ENCODE data around the gene STARD5. TPM values are rescaled to one million over a fixed set of nuclear protein-coding genes. Genes with fewer than 3 reads are reported as not detected.

STARD5 gene
- total and polyA plus RNA-seq, 10 donors, result 6.4 to 18.9 (median 10.9) TPM

DNA sequence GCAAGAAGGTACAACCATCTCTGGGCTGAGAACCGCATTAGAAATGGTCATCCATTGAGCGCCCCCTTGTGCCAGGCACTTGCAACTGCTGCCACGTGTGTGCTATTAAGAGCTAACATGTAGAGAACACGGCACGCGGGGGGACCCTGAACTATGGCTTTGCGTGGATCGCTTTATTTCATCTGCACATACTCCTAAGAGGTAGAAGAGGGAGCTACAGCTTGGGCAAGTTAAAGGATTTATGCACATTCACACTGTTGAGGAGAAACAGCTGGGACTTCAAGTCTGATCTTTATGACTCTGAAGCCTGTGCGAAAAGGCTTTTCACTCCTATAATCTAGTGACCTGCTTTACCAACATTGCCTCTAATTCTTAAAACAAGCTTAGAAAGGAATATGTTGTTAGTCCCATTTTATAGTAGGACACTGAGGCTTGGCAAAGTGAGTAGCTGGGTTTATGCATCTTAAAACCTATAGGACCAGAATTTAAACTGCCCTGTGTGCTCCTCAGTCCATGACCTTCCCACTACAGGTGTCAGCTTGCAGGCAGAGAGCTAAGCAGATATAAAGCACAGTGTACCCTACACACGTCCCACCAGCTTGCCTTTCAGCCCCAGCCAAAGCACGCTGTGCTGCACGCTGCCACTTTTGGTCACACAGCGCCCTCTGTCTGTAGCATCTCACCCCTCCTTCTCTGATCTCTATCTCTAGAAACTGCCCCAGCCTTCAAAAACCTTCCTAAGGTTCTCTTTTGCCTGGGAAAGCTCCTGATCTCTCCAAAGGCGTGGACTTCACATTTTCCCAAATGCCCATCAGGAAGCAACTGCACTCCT, 57.8 kb downstream of the STARD5 start:
- no peaks in the 10 kb centered on the region for H3K9me3 ChIP-seq
- WGBS, 5 donors, result 3 to 4% (median 3%) methylated on average over 12 to 14 of the region's 14 CpGs
- peak overlapping the region in 4 of 8 donors; percentile 6 to 55 (median 18) for H3K4me3 ChIP-seq
- intact Hi-C loops (cut with DNase I; ENCODE audit: low total_unique reads), result loop anchor here (2.0 to 10.0 kb wide), 4 partner anchors 111 to 811 kb away; no protein-coding TSS in a partner anchor
- no peak overlapping the region for H3K27ac ChIP-seq
- TF ChIP-seq POLR2AphosphoS5 (IDR thresholded peaks at IDR 0.05) (no peak), POLR2A (IDR thresholded peaks at IDR 0.05) (no peak), CTCF (IDR thresholded peaks at IDR 0.05 in 8 of 11, conservative IDR thresholded peaks at IDR 0.05 in 3 of 11) (peak; percentile 75 to 91 (median 82))
- peaks cover 13 to 20% (median 16%) of the 10 kb centered on the region in 6 donors for H3K4me1 ChIP-seq
- H3K36me3 ChIP-seq, result no peaks in the 10 kb centered on the region
- peak; percentile 93 for DNase-seq
- H3K27me3 ChIP-seq (replicated peaks in 1 of 7), result no peaks in the 10 kb centered on the region

DNA sequence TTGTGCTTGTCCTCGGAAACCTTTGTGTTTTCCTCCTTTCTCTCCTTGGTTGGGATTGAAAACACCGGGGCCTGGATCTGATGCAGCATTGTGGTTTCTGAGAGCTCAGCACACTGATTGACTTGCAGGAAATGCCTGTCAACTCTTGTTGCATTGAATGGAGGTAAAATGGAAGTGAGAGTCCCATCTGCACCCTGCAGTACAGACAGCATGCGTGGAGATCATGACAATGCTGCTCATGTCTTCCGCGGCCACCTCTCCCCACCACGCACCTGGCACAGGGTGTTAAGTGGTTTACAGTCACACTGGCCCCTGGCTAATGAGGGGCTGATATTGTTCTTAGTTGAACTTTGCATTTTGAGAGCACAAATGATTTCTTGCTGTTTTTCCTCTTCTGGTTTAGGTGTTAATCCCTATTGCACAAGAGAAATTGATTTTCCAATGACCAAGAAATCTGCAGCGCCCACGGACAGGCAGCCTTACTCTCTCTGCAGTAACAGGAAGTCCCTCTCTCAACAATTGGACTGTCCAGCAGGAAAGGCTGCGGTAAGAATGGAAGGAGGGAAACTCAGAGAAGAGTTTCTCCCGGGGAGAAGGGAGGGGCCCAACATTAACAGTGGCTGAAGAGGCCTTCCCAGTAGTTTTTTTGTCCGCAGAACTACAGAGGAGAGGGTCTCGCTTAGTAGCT, 58.5 kb downstream of the STARD5 start:
- no peak for DNase-seq
- 6 to 19% (median 17%) methylated on average over 9 to 12 of the region's 12 CpGs for WGBS, 5 donors
- Histone ChIP-seq H3K4me1 (peaks cover 13 to 20% (median 16%) of the 10 kb centered on the region in 6 donors), H3K36me3 (no peaks in the 10 kb centered on the region), H3K4me3 (peak overlapping the region in 4 of 8 donors; percentile 6 to 55 (median 18)), H3K9me3 (no peaks in the 10 kb centered on the region), H3K27me3 (replicated peaks in 1 of 7) (no peaks in the 10 kb centered on the region), H3K27ac (no peak overlapping the region)
- TF ChIP-seq POLR2A (IDR thresholded peaks at IDR 0.05) (no peak), CTCF (IDR thresholded peaks at IDR 0.05 in 8 of 11, conservative IDR thresholded peaks at IDR 0.05 in 3 of 11) (no peak), POLR2AphosphoS5 (IDR thresholded peaks at IDR 0.05) (no peak)
- intact Hi-C loops (cut with DNase I; ENCODE audit: low total_unique reads), result loop anchor here (5.0 to 10.0 kb wide), 3 partner anchors 111 to 811 kb away; no protein-coding TSS in a partner anchor

DNA sequence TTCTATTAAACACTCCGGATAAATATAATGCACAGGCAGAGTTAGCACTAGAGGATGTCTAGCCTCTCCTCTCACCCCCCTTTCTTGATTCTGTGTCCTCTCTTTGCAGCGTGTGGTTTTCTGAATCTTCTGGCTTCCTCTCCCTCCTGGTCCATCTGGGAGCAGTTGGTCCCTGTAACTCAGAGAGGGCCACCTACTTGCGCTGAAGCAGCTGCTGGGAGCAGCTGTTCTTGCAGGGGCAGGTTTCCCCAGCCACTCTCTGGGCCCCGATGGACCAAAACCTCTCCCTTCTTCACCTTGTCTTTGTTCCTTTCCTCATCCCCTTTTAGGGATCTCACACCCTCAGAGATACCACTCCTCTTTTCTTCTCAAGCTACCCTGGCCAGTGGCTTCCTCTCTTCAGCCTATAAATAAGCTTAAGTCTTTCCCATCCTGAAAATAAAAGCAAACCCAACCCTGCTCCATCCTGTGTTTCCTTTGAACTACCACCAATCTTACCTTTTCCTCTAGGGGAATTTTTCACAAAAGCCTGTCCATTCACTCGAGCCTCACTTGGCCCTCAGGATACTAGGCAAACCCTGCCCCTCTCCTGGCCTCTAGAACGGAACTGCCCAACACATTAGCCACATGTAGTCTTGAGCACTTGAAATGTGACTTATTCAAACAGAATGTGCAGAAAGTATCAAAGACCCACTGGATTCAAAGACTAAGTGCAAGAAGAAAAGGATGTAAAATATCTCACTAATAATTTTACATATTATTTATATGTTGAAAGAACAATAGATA, 59.7 kb downstream of the STARD5 start:
- Histone ChIP-seq H3K27ac (no peak overlapping the region), H3K4me1 (peaks cover 13 to 20% (median 16%) of the 10 kb centered on the region in 6 donors), H3K4me3 (no peak overlapping the region), H3K36me3 (no peaks in the 10 kb centered on the region), H3K9me3 (no peaks in the 10 kb centered on the region), H3K27me3 (replicated peaks in 1 of 7) (no peaks in the 10 kb centered on the region)
- TF ChIP-seq CTCF (IDR thresholded peaks at IDR 0.05 in 8 of 11, conservative IDR thresholded peaks at IDR 0.05 in 3 of 11) (no peak), POLR2A (IDR thresholded peaks at IDR 0.05) (no peak), POLR2AphosphoS5 (IDR thresholded peaks at IDR 0.05) (no peak)
- 82 to 88% (median 86%) methylated on average over 6 of the region's 6 CpGs for WGBS, 5 donors
- intact Hi-C loops (cut with DNase I; ENCODE audit: low total_unique reads), result loop anchor here (10.0 kb wide), 2 partner anchors 109 to 809 kb away; no protein-coding TSS in a partner anchor
- no peak for DNase-seq
